MM.1S (cell line): Measurements from ENCODE around the gene SMU1.

Experiments used
- CTCF ChIP-seq: fragments of 300-600 bp; sonication (generic); IDR thresholded peaks from 2 replicates; pipeline ENCODE4 v1.5.1; 2016; ENCODE audit warnings: antibody characterized with exemption, low read length, mixed read lengths
- EZH2 ChIP-seq: fragments of 300-600 bp; sonication (generic); optimal IDR thresholded peaks from 2 replicates; pipeline ENCODE3; 2017; ENCODE audit warnings: low read depth, mild to moderate bottlenecking, antibody characterized with exemption, low read length, mixed read lengths
- EZH2phosphoT487 ChIP-seq: fragments of 300-600 bp; sonication (generic); IDR thresholded peaks from 2 replicates; pipeline ENCODE4 v1.6.1; 2018; ENCODE audit warnings: antibody characterized with exemption, low read length

- no peak for TF ChIP-seq CTCF
- TF ChIP-seq EZH2: no peak
- no peak for TF ChIP-seq EZH2phosphoT487
Observed at GRCh38 chr9:33049680-33050361, 26.7 kb downstream of the SMU1 start.
